OCI-LY7 (cell line): ENCODE measurements around the gene UVRAG. TPM values are rescaled to one million over a fixed set of nuclear protein-coding genes. Genes with fewer than 3 reads are reported as not detected.

ENCODE experiments used
- BruUV-seq: library from RNA; stranded (reverse); fragments of 400-500 nt; replicated peaks from 2 replicates; lab custom pipeline; 2021; lab: Mats Ljungman, UMichigan
- CTCF ChIA-PET: fragments of 300-600 bp; sonication (Branson Sonifier 250); formaldehyde crosslinking; loops from one replicate; lab custom pipeline; 2022; ENCODE audit warnings: antibody characterized with exemption; ENCODE audit not compliant: unreplicated experiment; lab: Charles Lee
- POLR2A ChIA-PET: fragments of 300-600 bp; sonication (Branson Sonifier 250); formaldehyde crosslinking; loops from one replicate; lab custom pipeline; 2022; ENCODE audit warnings: antibody characterized with exemption; lab: Charles Lee
- DNase-seq: peaks from one replicate; pipeline ENCODE4 v3.0.0-alpha.2; 2015; ENCODE audit warnings: low spot score
- H2AFZ ChIP-seq: fragments of 200-600 bp; sonication (generic), shearing (Covaris generic); 2 replicates; pipeline ENCODE4 v1.6.1; 2014; ENCODE audit warnings: mild to moderate bottlenecking, antibody characterized with exemption, low read length, moderate library complexity
- H3K27ac ChIP-seq: fragments of 200-600 bp; sonication (generic); 2 replicates; pipeline ENCODE4 v1.5.1; 2014; ENCODE audit warnings: mixed run types, low read depth, mild to moderate bottlenecking, moderate library complexity, low read length, inconsistent platforms; ENCODE audit not compliant: poor library complexity, severe bottlenecking
- H3K36me3 ChIP-seq: fragments of 200-600 bp; sonication (generic); 2 replicates; pipeline ENCODE4 v1.6.1; 2014; ENCODE audit warnings: mild to moderate bottlenecking, antibody characterized with exemption, low read length, moderate library complexity, mixed read lengths; ENCODE audit not compliant: insufficient read depth
- H3K4me1 ChIP-seq: fragments of 200-600 bp; sonication (generic); 2 replicates; pipeline ENCODE4 v1.5.1; 2014; ENCODE audit warnings: mild to moderate bottlenecking, low read length; ENCODE audit not compliant: insufficient read depth, poor library complexity, severe bottlenecking
- H3K4me2 ChIP-seq: fragments of 200-600 bp; sonication (generic); 2 replicates; pipeline ENCODE4 v1.6.1; 2014; ENCODE audit warnings: mild to moderate bottlenecking, low read length
- H3K4me3 ChIP-seq: fragments of 200-600 bp; sonication (generic); 2 replicates; pipeline ENCODE4 v1.5.1; 2014; ENCODE audit warnings: mild to moderate bottlenecking, low read depth, low read length; ENCODE audit not compliant: poor library complexity, severe bottlenecking
- H3K79me2 ChIP-seq: fragments of 200-600 bp; sonication (generic); 2 replicates; pipeline ENCODE4 v1.6.1; 2016; ENCODE audit warnings: low read depth, mild to moderate bottlenecking, low read length, moderate library complexity, mixed read lengths; ENCODE audit not compliant: insufficient read depth
- H3K9me2 ChIP-seq: fragments of 200-600 bp; sonication (generic); 2 replicates; pipeline ENCODE4 v1.6.1; 2016; ENCODE audit warnings: mild to moderate bottlenecking, low read length, mixed read lengths; ENCODE audit not compliant: insufficient read depth
- H3K9me3 ChIP-seq: fragments of 200-600 bp; sonication (generic); 2 replicates; pipeline ENCODE4 v1.6.1; 2014; ENCODE audit warnings: mild to moderate bottlenecking, mixed run types, low read length, mixed read lengths
- H4K20me1 ChIP-seq: fragments of 200-600 bp; sonication (generic); 2 replicates; pipeline ENCODE4 v1.6.1; 2014; ENCODE audit warnings: mild to moderate bottlenecking, antibody characterized with exemption, low read length, moderate library complexity, mixed read lengths; ENCODE audit not compliant: insufficient read depth
- EZH2phosphoT487 ChIP-seq: fragments of 200-600 bp; sonication (generic); IDR thresholded peaks from 2 replicates; pipeline ENCODE4 v1.6.1; 2018; ENCODE audit warnings: low read depth, borderline replicate concordance, mild to moderate bottlenecking, mixed run types, antibody characterized with exemption, low read length, moderate library complexity, mixed read lengths
- intact Hi-C: fragments of 100-400 bp; cut with micrococcal nuclease; formaldehyde crosslinking; loops from one replicate; pipeline ENCODE4 v1.10.0; 2022; ENCODE audit not compliant: unreplicated experiment
- total RNA-seq, 2 experiments: library from RNA; depleted of rRNA in 1 of 2; stranded (reverse); fragments of >200 nt in 1 of 2; shearing (Covaris generic) in 1 of 2; gene quantifications; 2 replicates each; pipeline ENCODE4 v1.2.3, GENCODE V29; 2014 to 2022
- TF ChIP-seq, protein P1 (sequence below): fragments of 200-600 bp; sonication (generic); conservative IDR thresholded peaks from 2 replicates; pipeline ENCODE4 v1.5.1; 2014; ENCODE audit warnings: mild to moderate bottlenecking, antibody characterized with exemption, low read length, moderate library complexity, mixed read lengths

The UVRAG gene
- total RNA-seq, 2 experiments from 2014 or later: 43.7 to 73.3 TPM

DNA sequence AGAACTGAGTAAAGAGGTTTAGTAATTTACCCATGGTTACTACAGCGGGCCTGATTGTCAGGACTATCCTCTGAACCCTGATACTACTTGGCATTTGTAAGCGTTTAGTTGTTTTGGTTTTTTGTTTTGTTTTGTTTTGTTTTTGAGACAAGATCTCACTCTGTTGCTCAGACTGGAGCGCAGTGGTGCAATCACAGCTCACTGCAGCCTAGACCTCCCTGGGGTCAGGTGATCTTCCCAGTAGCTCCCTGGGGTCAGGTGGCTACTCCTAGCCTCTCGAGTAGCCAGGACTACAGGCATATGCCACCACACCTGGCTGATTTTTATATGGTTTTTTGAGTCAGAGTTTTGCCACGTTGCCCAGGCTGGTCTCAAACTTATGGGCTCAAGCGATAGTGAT lies 272.7 kb downstream of the UVRAG start:
- BruUV-seq: no TSS peak
- intact Hi-C loops: no loop called here
- ChIA-PET POLR2A (interaction anchor here (0.8 kb wide), 1 partner anchor 21 kb away, joined by 3 read pairs; no protein-coding TSS in a partner anchor), CTCF (no interaction called here)
- Histone ChIP-seq H4K20me1 (no peaks in the 10 kb centered on the region), H3K36me3 (peaks cover 32% of the 10 kb centered on the region), H2AFZ (no peak overlapping the region), H3K27ac (no peak overlapping the region), H3K4me3 (no peak overlapping the region), H3K4me2 (no peak overlapping the region), H3K9me2 (no peaks in the 10 kb centered on the region), H3K79me2 (no peaks in the 10 kb centered on the region), H3K9me3 (peaks cover 9% of the 10 kb centered on the region; the same call in 1 of the 2 replicates), H3K4me1 (no peaks in the 10 kb centered on the region)
- DNase-seq: no peak
- TF ChIP-seq, protein P1, sequence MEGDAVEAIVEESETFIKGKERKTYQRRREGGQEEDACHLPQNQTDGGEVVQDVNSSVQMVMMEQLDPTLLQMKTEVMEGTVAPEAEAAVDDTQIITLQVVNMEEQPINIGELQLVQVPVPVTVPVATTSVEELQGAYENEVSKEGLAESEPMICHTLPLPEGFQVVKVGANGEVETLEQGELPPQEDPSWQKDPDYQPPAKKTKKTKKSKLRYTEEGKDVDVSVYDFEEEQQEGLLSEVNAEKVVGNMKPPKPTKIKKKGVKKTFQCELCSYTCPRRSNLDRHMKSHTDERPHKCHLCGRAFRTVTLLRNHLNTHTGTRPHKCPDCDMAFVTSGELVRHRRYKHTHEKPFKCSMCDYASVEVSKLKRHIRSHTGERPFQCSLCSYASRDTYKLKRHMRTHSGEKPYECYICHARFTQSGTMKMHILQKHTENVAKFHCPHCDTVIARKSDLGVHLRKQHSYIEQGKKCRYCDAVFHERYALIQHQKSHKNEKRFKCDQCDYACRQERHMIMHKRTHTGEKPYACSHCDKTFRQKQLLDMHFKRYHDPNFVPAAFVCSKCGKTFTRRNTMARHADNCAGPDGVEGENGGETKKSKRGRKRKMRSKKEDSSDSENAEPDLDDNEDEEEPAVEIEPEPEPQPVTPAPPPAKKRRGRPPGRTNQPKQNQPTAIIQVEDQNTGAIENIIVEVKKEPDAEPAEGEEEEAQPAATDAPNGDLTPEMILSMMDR: no peak
- no peak for TF ChIP-seq EZH2phosphoT487

DNA sequence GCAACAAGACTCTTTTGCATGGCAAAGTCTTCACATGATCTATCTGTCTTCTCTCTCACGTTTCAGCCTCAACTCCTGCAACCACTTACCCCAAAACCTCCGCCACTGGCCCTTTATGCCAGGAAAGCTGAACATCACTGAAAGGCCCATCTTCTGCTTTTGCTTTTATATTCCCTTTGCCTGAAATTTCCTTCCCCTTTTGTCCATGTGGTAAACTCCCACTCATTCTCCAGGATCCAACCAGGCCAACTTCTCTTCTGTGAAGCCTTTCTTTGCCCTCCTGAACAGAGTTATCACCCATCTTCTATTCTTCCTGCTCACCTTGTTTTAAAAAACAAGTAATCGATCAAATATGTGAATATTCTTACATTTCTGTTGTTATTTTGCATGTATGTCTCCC lies 273.5 kb downstream of the UVRAG start:
- intact Hi-C loops: no loop called here
- H3K27ac ChIP-seq: no peak overlapping the region
- no peak overlapping the region for H3K4me3 ChIP-seq
- H3K79me2 ChIP-seq: no peaks in the 10 kb centered on the region
- no TSS peak for BruUV-seq
- CTCF ChIA-PET: no interaction called here
- no peak overlapping the region for H3K4me2 ChIP-seq
- peaks cover 32% of the 10 kb centered on the region for H3K36me3 ChIP-seq
- no peaks in the 10 kb centered on the region for H3K9me2 ChIP-seq
- no peaks in the 10 kb centered on the region for H3K4me1 ChIP-seq
- H4K20me1 ChIP-seq: no peaks in the 10 kb centered on the region
- POLR2A ChIA-PET: no interaction called here
- no peak for TF ChIP-seq EZH2phosphoT487
- TF ChIP-seq, protein P1: no peak
- no peak overlapping the region for H2AFZ ChIP-seq
- no peak for DNase-seq
- H3K9me3 ChIP-seq: peaks cover 9% of the 10 kb centered on the region; the same call in 1 of the 2 replicates

DNA sequence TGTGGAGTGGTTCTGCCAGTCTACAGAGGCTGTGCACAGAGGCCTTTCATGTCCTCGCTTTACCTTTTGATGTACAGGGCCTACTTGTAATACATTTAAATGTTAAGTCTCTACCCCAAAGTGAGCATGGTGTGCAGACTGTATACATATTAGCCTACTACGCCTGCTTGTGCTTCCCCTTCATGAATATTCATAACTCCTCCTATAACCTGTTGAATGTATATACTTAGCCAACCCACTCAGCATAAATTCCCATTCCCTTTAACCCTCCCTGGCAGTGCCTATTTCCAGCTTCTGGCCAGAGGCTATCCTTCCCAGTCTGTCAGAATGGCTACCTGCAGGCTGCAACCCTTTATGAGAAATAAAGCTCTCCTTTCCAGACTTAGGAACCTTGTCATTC lies 275.2 kb downstream of the UVRAG start:
- H3K4me1 ChIP-seq: no peaks in the 10 kb centered on the region
- H4K20me1 ChIP-seq: no peaks in the 10 kb centered on the region
- no peak overlapping the region for H2AFZ ChIP-seq
- no peaks in the 10 kb centered on the region for H3K79me2 ChIP-seq
- no TSS peak for BruUV-seq
- TF ChIP-seq, protein P1: no peak
- TF ChIP-seq EZH2phosphoT487: no peak
- intact Hi-C loops: no loop called here
- no peaks in the 10 kb centered on the region for H3K9me2 ChIP-seq
- no peak overlapping the region for H3K4me2 ChIP-seq
- H3K36me3 ChIP-seq: peaks cover 32% of the 10 kb centered on the region
- H3K27ac ChIP-seq: no peak overlapping the region
- H3K9me3 ChIP-seq: peaks cover 9% of the 10 kb centered on the region; the same call in 1 of the 2 replicates
- CTCF ChIA-PET: no interaction called here
- H3K4me3 ChIP-seq: no peak overlapping the region
- POLR2A ChIA-PET: interaction anchor here (0.6 to 1.7 kb wide), 4 partner anchors 9 to 181 kb away, joined by 3 to 4 read pairs (median 4); no protein-coding TSS in a partner anchor
- no peak for DNase-seq
